Measurements from ENCODE around the gene KLHL2. TPM values are rescaled to one million over a fixed set of nuclear protein-coding genes. Genes with fewer than 3 reads are reported as not detected.
A peak's percentile ranks its signal among the peaks of the same experiment; 100 is the strongest.

Gene KLHL2
- total RNA-seq, 1 donor from 2014 or later = 28.2 TPM

GRCh38 chr4:165208741-165209388, 1.5 kb downstream of the KLHL2 start:
- H3K27me3 Mint-ChIP-seq (ENCODE audit: low read depth, unreplicated experiment) = no peaks in the 10 kb centered on the region
- no peaks in the 10 kb centered on the region for H3K9me3 Mint-ChIP-seq (ENCODE audit: unreplicated experiment)
- peaks cover 18% of the 10 kb centered on the region for H3K4me1 ChIP-seq (ENCODE audit: insufficient read depth, low read length)
- H3K4me3 ChIP-seq (ENCODE audit: insufficient read depth, low read depth, low read length) = peak overlapping the region; percentile 81
- FAIRE-seq = no peak
- no peaks in the 10 kb centered on the region for H3K36me3 Mint-ChIP-seq (ENCODE audit: low read depth, unreplicated experiment)
- no peak overlapping the region for H2AFZ ChIP-seq (ENCODE audit: low read depth, low read length)
- peak overlapping the region; percentile 99 for H3K4me2 ChIP-seq (ENCODE audit: low read length)
- peak; percentile 33 for DNase-seq (ENCODE audit: low read depth)
- peaks cover 14% of the 10 kb centered on the region for H4K20me1 ChIP-seq (ENCODE audit: insufficient read depth, low read length)
- H3K9me3 ChIP-seq (ENCODE audit: insufficient read depth, low read depth, low read length) = no peaks in the 10 kb centered on the region
- H3K36me3 ChIP-seq (ENCODE audit: insufficient read depth, low read length) = no peaks in the 10 kb centered on the region
- peaks cover 61% of the 10 kb centered on the region for H3K4me1 Mint-ChIP-seq (ENCODE audit: low read depth, unreplicated experiment)
- H3K4me3 Mint-ChIP-seq (ENCODE audit: unreplicated experiment) = peak overlapping the region; percentile 92
- peaks cover 38% of the 10 kb centered on the region for H3K79me2 ChIP-seq (ENCODE audit: insufficient read depth, low read length)
- H3K9ac ChIP-seq (ENCODE audit: low read length) = no peak overlapping the region
- no peak overlapping the region for H3K27ac ChIP-seq (ENCODE audit: low read depth, low read length)
- H3K27ac Mint-ChIP-seq (ENCODE audit: unreplicated experiment) = no peak overlapping the region
- H3K27me3 ChIP-seq (ENCODE audit: insufficient read depth, low read length) = no peaks in the 10 kb centered on the region
- TF ChIP-seq, protein P1, sequence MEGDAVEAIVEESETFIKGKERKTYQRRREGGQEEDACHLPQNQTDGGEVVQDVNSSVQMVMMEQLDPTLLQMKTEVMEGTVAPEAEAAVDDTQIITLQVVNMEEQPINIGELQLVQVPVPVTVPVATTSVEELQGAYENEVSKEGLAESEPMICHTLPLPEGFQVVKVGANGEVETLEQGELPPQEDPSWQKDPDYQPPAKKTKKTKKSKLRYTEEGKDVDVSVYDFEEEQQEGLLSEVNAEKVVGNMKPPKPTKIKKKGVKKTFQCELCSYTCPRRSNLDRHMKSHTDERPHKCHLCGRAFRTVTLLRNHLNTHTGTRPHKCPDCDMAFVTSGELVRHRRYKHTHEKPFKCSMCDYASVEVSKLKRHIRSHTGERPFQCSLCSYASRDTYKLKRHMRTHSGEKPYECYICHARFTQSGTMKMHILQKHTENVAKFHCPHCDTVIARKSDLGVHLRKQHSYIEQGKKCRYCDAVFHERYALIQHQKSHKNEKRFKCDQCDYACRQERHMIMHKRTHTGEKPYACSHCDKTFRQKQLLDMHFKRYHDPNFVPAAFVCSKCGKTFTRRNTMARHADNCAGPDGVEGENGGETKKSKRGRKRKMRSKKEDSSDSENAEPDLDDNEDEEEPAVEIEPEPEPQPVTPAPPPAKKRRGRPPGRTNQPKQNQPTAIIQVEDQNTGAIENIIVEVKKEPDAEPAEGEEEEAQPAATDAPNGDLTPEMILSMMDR (IDR thresholded peaks at IDR 0.05; ENCODE audit: insufficient read depth, low read depth, low read length) = no peak
- TF ChIP-seq EZH2 (IDR thresholded peaks at IDR 0.05; ENCODE audit: insufficient read depth, low read length) = no peak

GRCh38 chr4:165209796-165210195, 2.4 kb downstream of the KLHL2 start:
- no peaks in the 10 kb centered on the region for H3K27me3 Mint-ChIP-seq (ENCODE audit: low read depth, unreplicated experiment)
- peaks cover 61% of the 10 kb centered on the region for H3K4me1 Mint-ChIP-seq (ENCODE audit: low read depth, unreplicated experiment)

More at GRCh38 chr4:165209796-165210195, 2.4 kb downstream of the KLHL2 start:
- Mint-ChIP-seq H3K27ac (ENCODE audit: unreplicated experiment) (no peak overlapping the region), H3K4me3 (ENCODE audit: unreplicated experiment) (peak overlapping the region; percentile 5), H3K9me3 (ENCODE audit: unreplicated experiment) (no peaks in the 10 kb centered on the region), H3K36me3 (ENCODE audit: low read depth, unreplicated experiment) (no peaks in the 10 kb centered on the region)
- H3K9ac ChIP-seq (ENCODE audit: low read length) = no peak overlapping the region
- H3K4me2 ChIP-seq (ENCODE audit: low read length) = no peak overlapping the region
- H3K9me3 ChIP-seq (ENCODE audit: insufficient read depth, low read depth, low read length) = no peaks in the 10 kb centered on the region
- H4K20me1 ChIP-seq (ENCODE audit: insufficient read depth, low read length) = peaks cover 14% of the 10 kb centered on the region
- peaks cover 44% of the 10 kb centered on the region for H3K79me2 ChIP-seq (ENCODE audit: insufficient read depth, low read length)
- no peak overlapping the region for H2AFZ ChIP-seq (ENCODE audit: low read depth, low read length)
- H3K4me1 ChIP-seq (ENCODE audit: insufficient read depth, low read length) = peaks cover 9% of the 10 kb centered on the region
- H3K4me3 ChIP-seq (ENCODE audit: insufficient read depth, low read depth, low read length) = no peak overlapping the region
- no peaks in the 10 kb centered on the region for H3K36me3 ChIP-seq (ENCODE audit: insufficient read depth, low read length)
- no peak for TF ChIP-seq EZH2 (IDR thresholded peaks at IDR 0.05; ENCODE audit: insufficient read depth, low read length)
- TF ChIP-seq, protein P1 (IDR thresholded peaks at IDR 0.05; ENCODE audit: insufficient read depth, low read depth, low read length) = no peak
- no peaks in the 10 kb centered on the region for H3K27me3 ChIP-seq (ENCODE audit: insufficient read depth, low read length)
- DNase-seq (ENCODE audit: low read depth) (no peak), FAIRE-seq (no peak)
- H3K27ac ChIP-seq (ENCODE audit: low read depth, low read length) = no peak overlapping the region

Measured in astrocyte (in vitro differentiated cells and primary cell).